OCI-M2 (cell line): ENCODE measurements around the gene GABRA4.

Source experiments
- DNase-seq: peaks from one replicate; lab custom pipeline; 2025; ENCODE audit not compliant: unreplicated experiment; lab: John Stamatoyannopoulos, UW

The GABRA4 gene

DNA sequence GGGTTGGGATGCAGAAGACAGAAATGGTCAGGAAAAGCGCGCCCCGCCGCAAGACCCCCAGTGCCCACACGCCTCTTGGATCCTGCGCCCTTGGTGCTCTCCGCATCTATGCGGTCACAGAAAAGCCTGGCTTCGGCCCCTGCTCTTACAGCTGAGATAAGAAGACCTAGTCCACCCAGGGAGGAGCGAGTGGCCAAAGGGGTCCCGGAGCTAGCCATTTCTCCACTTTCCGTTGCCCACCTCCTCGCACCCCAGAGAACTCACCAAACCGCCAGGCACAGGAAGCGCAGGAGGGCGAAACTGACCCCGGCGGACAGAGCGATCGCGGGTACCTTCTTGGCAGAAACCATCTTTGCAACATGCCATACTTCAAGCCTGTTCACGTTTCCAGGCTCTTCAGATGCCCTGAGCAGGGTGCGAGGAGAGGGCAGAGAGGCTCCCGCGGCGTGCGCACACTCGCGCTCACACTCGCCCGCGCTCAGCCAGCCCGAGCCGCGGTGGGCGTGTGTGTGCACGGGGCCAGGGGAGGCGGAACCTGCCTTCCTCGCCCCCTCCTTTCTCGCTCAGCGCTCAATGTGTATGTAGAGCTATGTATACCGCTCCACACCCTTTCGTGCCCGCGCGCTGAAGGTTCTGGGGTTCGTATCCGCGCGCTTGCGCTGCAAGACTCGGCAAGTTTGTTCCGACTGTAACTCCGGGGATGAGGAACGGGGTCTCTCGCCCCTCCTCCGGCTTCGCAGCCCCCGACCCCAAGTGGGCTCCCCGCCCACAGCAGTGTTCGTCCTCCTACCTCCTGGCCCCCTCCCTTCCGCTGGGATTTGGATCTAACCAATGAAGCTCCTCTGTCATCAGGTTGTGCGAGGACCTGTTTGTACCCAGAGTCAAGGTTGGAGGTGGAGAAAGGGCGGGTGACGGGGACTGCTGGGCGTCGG, at the start of gene GABRA4:
Gene GABRA4, minus strand, starts transcription at position 507 of the 932 bp plus-strand sequence. Its CDS starts 157 bp downstream, at position 350.
- no peak for DNase-seq

DNA sequence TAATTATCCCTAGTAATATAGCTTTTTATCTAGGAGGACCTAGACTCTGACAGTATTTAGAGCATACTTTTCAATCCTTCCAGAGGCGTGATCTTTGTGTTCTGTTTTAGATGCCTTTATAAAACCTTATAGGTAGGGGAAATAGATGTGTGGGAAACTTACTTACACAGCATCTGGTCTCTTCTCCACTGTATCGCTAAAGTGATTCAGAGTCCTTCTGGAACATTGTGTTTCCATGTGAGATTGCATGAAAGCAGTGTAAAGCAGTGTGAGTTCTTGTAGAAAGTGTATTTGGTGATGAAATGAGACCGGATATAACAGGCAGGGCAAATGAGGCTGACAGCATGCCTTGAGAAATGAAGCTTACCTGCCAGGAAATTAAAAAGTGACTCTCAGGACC, 47.4 kb upstream of the GABRA4 start:
- DNase-seq = no peak

DNA sequence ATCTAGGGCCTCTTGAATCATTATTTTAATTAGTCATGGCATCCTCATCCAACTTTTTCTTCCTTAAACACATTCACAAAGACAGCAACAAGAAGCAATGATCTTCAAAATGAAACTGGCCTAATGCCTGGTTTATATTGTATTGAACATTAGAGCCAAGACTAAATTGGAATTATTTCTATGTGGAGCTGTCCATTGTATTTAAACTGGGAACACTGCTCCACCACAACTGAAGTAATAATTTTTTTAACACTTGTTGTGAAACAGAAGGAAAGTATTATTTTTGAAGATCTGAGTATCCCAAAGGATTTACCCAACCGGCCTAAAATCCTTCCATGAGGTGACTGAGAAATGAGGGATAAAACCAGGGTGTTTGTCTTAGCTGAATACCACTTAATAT, 44.9 kb upstream of the GABRA4 start:
- no peak for DNase-seq

DNA sequence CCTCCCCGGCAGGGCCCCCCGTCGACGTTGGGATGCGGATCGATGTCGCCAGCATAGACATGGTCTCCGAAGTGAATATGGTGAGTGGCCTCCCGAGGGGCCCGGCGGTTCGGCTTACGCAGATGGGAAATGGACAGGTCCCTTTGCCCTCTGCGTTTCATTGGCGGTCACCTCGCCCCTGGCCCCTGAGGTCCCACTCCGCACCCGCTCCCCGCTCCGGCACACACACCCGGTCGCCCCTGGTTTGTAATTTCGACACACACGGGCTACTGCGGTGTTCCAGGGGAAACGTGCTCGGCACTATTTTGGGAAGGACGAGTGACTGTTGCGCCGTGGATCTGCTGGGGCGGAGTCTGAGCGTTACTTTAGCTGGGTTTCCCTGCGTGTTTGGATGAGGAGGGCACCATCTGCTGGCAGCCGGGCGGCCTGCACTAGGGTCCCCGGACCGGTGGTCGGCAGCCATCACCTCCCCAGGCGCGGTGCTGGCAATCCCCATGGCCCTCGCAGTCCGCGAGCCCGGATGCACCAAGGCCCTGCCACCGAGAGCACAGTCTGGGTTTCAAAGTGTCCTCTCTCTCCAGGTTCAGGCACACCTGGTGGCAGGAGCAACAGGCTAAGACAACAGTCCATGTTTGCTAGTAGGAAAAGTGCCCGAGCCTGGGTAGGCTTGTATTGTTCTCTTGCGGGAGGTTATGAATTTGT, 39.2 kb upstream of the GABRA4 start:
- no peak for DNase-seq

DNA sequence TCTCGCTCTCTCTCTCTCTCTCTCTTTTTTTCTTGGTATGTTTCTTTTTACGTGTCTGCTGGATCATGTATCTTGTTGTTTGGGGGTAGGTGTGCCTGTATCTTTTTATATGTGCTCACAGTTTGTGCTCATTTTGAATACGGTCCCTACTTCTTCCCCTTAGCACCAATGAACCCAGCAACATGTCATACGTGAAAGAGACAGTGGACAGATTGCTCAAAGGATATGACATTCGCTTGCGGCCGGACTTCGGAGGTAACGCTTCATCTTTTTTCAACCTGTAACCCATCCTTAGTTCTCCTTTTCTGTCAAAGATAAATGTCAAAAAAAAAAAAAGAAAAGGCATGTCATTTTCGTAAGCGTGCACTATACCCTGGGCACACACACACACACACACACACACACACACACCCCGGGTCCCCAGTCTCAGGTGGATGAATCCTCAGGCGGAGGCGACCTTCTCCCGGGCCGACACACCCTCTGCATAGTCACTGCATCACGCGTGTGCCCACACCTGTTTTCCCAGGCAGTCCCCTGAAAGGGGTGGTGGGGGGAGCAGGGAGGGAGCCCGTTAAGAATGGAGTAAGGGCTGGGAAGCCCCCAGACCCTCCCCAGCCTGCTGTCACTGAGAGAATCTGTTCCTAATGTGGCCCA, 38.5 kb upstream of the GABRA4 start:
- no peak for DNase-seq

DNA sequence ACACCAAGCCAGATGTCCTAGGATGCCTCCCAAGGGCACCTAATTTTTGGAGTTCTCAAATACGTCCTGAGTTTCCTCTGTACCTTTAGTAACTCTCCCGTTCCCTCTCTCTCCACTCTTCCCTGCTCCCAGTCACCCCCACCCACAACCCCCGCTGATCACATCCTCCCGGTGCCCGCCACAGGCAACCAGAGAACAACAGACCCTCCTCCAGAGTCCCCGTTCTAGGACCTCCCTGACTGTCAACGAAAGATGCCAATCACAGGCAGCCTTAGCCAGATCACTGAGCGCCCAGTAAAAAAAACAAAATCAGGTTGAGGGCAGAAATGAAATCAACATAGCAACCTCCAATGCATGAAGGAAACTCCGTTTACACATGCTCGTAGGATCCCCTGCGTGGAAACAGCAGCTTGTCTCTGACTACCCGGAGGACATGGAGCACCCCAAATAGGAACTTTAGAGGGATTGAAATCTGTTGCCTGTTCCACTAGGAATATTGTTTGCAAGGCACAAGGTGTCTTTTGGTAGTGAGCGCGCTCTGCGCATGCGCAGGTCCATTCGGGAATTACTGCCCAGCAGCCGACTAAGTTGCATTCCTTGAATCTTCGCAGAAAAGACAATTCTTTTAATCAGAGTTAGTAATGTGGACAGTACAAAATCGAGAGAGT, 37.8 kb upstream of the GABRA4 start, which contains the start of gene GABRB1:
Gene GABRB1, plus strand, starts transcription at position 557 of the 668 bp plus-strand sequence.
- DNase-seq = no peak

DNA sequence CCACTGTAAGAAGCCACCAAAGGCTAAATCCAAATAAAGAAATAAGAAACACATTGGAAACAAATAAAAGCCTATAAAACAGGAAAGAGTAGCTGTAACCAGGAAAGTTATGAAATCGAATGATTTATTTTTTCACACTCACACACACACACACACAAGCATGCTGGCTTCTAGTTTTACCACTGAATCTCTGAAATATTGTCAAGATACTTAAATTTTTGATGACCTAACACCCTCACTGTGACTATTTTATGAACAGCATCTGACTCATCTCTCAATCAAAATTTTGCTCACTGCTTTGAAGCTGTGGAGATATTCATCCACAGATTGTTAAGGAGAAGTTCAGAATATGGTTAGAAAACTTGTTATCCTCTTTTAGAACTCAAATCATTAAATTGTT, 24.1 kb upstream of the GABRA4 start:
- DNase-seq = no peak

DNA sequence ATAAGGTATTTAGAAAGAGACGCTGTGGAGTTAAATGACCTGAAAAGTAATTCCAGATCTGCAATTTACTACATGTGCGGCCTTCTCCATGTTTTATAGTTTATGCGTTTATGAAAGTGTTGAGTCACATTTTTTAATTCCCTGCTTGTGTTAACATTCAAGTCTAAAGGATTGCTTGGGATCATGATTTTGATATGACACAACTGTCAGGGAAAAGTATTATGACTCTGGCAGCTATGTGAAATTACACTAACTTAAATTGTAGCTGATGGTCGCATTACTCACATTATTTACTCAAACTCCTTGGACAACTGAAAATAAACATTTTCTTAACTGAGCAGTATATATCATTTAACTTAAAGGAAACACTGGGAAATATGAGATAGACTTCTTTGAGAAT, 23.7 kb upstream of the GABRA4 start:
- DNase-seq = no peak

DNA sequence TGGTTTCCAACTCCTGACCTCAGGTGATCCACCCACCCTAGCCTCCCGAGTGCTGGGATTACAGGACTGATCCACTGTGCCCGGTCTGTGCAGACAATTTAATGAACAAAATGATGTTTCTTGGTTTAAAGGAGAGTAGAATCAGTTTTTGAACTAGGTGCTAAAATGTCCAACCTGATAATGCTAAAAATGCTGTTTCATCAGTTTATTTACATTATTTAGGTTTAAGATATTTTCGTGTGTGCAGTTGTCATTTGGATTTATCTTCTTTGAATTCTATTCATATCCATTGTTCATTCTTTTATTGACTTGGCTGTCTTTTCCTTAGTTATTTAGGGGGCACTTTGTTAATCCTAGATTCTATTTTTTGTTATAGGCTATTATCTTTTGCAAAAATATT, 20.0 kb upstream of the GABRA4 start:
- no peak for DNase-seq

DNA sequence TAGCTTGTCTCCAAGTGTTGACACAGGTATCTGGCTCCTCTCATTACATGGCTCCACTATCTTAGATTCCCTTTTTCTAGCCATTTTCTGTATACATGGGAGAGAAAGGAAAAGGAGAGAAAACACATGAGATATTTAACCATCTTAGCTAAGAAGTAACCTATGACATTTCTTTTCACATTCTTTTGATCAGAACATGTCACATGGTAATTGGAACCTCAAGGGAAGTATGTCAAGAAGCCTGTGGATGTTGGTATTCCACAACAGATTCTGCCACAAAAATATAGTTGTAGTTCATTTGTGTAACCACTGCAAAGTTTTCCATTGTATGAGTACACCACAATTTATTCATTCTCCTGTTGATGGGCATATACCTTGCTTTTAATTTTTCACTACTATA, 19.3 kb upstream of the GABRA4 start:
- no peak for DNase-seq

DNA sequence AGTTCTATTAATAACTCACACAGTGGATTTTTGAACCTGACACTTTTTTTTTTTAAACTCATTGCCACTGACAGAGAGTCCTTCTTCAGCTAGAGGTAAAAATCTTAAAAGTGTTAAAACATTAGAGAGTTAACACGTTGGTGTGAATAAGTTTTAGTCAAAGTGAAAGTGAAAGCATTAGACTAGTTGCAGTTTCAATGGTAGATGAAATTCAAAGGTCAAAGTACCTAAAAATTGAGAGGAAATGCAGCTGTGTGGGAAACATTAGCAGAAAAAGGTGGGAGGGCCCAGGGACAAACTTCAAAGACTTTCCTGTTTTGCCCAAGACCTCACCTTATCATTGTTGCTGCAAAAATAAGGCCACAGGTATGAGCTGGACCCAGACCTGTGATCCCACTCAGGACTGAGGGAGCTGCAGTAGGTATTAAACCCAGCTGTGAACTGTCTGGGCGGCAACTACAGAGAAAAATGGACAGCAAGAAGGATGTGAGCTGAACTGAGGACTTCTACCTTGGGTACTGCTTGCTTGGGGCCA, 17.6 kb upstream of the GABRA4 start:
- DNase-seq = no peak

DNA sequence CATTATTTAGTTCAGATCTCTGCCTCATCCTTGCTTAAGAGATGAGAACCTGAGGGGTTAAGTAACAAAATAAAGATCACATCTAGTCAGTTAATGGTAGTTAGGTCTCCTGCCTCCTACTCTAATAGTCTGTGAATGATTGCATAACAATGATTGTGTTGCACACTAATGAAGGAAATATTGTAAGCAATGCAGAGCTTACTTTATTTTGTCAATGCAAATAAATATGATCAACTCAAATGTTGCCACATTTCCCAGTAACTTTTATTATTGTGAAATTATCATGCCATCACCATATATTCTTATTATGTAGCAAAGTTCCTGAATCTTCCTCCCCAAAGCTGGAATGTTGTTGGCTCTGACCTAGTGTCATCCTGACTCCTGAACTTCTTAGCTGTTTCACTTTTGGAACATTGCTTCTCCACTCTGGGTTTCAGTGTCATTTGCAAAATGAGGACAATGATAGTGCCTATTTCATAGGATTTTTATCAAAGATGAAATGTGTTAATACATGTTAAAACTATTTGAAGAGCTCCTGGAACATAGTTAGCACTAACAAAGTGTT, 17.0 kb upstream of the GABRA4 start:
- DNase-seq = no peak

DNA sequence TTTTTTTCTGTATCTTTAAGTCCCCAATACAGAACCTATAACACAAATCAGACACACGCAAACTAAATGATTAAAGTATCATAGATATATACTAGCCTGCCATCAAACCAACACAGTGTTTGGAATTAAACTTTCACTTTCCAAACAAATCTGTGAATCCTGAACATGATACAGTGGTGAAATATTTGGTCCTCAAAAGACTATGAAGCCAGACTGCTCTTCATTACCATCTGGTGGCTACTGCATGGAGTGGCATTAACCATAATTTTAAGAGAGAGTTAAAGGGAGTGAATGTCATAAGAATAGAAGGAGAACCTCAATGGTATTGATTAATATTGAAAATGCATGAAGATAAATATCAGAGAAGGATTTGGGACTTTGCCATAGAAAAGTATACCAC, 9.2 kb upstream of the GABRA4 start:
- DNase-seq = no peak

DNA sequence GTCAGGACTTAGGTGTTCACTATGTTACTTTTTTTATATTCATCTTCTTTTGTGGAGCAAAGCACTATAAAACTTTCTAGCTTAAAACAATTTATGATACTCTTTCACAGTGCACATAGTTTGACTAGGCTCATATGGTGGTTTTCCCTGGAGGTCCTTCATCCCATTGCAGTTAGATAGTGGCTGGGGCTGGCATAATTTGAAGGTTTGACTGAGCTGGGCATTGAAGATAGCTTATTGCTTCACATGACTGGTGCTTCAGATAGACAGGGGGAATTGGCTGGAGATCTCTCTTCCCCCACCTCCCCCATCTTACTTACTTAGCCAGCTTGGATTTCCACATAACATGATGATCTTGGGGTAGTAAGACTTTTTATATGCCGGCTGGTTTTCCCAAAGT, 7.0 kb upstream of the GABRA4 start:
- no peak for DNase-seq

DNA sequence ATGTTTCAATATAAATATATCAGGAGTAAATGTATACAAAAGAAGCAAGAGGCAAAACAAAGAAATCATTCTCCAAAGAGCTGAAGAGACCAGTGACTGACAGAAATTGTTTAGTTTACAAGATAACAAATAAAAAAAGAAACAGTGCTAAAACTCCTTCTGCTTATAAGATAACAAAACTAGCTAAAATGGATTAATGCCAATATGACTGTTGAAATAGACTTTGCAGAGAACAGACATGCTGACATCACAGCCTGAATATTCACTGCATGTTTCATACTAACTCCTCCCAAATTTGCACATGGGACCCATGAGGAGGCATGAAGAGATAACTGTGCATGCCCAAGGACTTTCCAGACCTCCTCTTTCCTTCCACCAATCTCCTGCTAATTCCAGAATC, 6.2 kb upstream of the GABRA4 start:
- DNase-seq = no peak

DNA sequence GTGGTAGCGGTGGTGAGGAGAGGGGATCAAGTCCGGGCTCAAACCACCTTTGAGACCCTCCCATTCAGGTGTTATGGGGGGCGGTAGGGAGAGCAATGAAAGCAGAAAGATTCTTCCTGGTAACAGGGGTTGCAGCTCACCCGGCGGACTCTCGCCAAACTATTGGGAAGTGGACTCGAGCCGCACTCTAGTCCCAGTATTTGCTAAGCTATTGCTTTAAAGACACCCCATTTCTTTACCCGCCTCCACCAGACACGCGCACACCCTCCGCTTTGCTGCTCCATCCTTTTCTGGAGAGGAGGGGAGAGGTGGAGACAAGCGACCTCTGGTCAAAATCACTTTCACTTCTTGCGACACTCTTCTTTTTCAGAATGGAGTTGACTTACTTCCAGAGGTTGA, 625 bp upstream of the GABRA4 start:
- no peak for DNase-seq

DNA sequence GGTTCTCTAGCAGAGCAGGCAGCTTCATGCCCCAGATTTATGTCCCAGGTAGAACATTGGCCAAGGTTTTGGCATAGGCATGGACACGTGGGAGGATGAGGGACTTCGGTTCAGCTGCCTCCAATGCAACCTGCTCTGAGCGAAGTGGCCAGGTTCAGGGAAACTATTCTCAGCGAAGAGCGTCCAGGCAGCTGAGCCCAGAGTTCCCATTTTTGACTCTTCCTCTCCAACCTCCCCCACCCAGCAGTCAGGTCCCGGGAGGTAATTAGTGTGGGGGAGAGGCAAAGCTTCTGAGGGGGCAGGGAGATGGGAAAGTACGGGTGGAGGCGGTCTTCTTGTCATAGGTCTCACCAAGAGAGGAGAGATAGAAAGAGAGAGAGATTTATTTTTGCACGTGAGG, 1.0 kb downstream of the GABRA4 start:
- DNase-seq = no peak

DNA sequence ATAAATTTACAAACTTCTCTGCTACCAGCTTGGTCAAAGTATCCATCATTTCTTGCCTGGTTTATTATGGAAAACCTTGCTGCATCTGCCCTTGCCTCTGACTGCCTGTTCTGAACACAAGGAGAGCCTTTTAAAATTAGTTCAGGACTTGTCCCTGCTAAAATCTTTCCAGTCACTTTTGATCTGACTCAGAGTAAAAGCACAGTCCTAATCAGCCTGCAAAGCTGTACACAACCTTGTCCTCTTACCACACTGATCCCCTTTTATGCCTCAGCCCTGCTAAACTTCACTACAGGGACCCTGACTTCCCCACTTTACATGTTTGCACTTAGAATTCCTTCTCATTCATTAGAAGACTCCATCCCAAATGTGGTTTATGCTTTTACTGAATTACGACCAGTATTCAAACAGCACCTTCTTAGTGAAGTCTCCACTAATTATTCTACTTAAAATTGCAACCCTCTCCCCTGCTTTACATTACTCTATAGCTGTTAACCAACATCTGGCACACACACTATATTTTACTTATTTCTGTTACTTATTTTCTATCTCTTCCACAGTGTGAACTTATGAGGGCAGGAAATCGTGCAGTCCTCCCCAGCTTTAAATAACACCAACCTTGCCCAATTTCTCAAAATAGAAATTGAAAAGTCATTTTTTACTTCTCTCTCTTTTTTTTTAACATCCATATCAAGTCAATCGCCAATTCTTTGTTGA, 6.3 kb downstream of the GABRA4 start:
- DNase-seq = no peak

DNA sequence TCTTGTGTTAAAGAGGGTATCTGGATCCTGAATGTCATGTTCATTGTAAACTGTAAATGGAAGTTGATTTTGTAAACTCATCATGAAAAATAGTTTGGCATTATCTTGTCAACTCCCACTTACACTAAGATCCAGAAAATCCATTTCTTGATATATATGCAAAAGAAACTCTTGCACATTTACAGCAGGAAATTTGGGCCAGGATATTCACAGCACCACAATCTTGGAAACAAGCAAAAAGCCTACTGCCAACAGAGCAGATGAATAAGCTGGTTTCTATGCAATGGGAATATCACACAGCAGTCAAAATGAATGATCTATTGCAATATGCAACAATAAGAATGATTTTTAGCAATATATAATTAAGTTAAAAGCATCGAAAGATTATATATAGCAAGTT, 8.6 kb downstream of the GABRA4 start:
- DNase-seq = no peak

DNA sequence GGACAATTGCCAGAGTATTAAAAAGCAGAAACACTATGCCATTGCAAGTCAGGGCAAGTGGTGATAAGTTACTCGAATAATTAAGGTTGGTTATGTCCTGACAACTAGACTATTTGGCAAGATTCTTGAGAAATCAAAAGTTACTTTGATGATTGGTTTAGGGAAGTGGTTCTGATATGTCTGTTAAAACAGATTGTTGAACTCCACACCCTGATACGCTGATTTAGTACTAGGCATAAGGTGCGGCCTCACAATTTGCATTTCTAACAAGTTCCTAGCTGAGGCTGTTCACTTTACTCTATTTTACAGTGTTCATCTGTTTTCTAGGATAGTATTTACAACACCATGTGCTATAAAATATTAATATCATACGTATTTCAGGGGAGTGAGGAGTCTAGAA, 12.5 kb downstream of the GABRA4 start:
- DNase-seq = no peak
